IPS DF 6.9 (cell line): ENCODE measurements around the gene SERPIND1.

Source experiments
- DNase-seq: peaks from one replicate; pipeline ENCODE4 v3.0.0-alpha.2; 2013; ENCODE audit warnings: low read depth, low spot score
- H3K27ac ChIP-seq: one replicate; pipeline ENCODE4 v1.5.1; 2013; ENCODE audit warnings: low read length, control low read depth
- H3K27me3 ChIP-seq: 2 replicates; pipeline ENCODE4 v1.6.1; 2013; ENCODE audit warnings: mild to moderate bottlenecking, low read length; ENCODE audit not compliant: control insufficient read depth, insufficient read depth
- H3K36me3 ChIP-seq: 2 replicates; pipeline ENCODE4 v1.6.1; 2013; ENCODE audit warnings: low read length; ENCODE audit not compliant: control insufficient read depth, insufficient read depth
- H3K4me1 ChIP-seq: 2 replicates; pipeline ENCODE4 v1.6.1; 2013; ENCODE audit warnings: low read length; ENCODE audit not compliant: control insufficient read depth, insufficient read depth
- H3K4me3 ChIP-seq: 2 replicates; pipeline ENCODE4 v1.5.1; 2013; ENCODE audit warnings: mild to moderate bottlenecking, low read length
- H3K9me3 ChIP-seq: 2 replicates; pipeline ENCODE4 v1.6.1; 2013; ENCODE audit warnings: low read length, inconsistent platforms; ENCODE audit not compliant: control insufficient read depth, insufficient read depth
- WGBS: extraction: QIAGEN DNeasy Blood & Tissue Kit; methylation state at CpG from one replicate; pipeline ENCODE4 v1.1.7; 2013; ENCODE audit warnings: mixed read lengths, missing lambda C conversion rate; ENCODE audit not compliant: insufficient read length, insufficient coverage; 5-methylcytosine and 5-hydroxymethylcytosine counted together

Gene SERPIND1

DNA sequence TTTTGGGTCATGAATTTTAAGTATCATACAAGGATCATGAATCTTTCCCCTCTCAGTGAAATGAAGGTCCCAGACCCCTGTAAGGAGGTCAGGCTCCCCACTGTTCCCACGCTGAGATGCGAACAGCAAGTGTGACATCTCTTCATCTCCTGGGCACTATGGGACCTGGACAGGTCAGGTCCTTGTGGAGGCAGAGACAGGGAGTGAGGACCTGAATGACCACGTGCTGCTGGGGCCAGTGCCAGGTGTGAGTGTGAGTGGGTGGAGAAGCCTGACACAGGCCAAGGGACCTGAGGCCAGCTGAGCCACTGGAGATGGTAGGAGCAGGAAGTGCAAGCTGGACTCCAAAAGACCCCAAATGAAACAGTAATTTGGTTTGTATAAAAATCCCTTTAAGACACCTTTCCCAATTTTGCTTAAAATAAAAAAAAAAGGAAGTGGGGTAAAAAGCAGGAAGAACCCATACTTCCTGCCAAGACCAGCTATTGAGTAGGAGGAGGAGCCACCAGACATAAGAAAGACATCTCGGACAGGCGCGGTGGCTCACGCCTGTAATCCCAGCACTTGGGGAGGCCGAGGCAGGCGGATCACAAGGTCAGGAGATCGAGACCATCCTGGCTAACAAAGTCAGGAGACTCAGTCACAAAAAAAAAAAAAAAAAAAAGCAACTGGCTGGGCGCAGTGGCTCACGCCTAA lies 35.4 kb upstream of the SERPIND1 start:
- Histone ChIP-seq H3K27me3 (no peaks in the 10 kb centered on the region), H3K36me3 (peaks cover 3% of the 10 kb centered on the region; the same call in 1 of the 2 replicates), H3K4me3 (no peak overlapping the region), H3K9me3 (no peaks in the 10 kb centered on the region; the same call in 1 of the 2 replicates), H3K27ac (no peak overlapping the region), H3K4me1 (no peaks in the 10 kb centered on the region)
- no peak for DNase-seq
- no CpG with 5 or more reads among the region's 12 CpGs for WGBS

GRCh38 chr22:20740222-20740951 lies 33.5 kb upstream of the SERPIND1 start:
- WGBS = no CpG with 5 or more reads among the region's 2 CpGs

GRCh38 chr22:20741008-20741633 lies 32.8 kb upstream of the SERPIND1 start:
- Histone ChIP-seq H3K4me3 (no peak overlapping the region), H3K4me1 (no peaks in the 10 kb centered on the region), H3K27ac (no peak overlapping the region), H3K36me3 (peaks cover 3% of the 10 kb centered on the region; the same call in 1 of the 2 replicates), H3K9me3 (no peaks in the 10 kb centered on the region; the same call in 1 of the 2 replicates), H3K27me3 (no peaks in the 10 kb centered on the region)
- WGBS = no CpG with 5 or more reads among the region's 6 CpGs
- no peak for DNase-seq

More at GRCh38 chr22:20740222-20740951, 33.5 kb upstream of the SERPIND1 start:
- Histone ChIP-seq H3K4me1 (no peaks in the 10 kb centered on the region), H3K4me3 (no peak overlapping the region), H3K36me3 (peaks cover 3% of the 10 kb centered on the region; the same call in 1 of the 2 replicates), H3K27ac (no peak overlapping the region), H3K27me3 (no peaks in the 10 kb centered on the region), H3K9me3 (no peaks in the 10 kb centered on the region; the same call in 1 of the 2 replicates)
- DNase-seq = no peak

- WGBS = no CpG with 5 or more reads among the region's 16 CpGs
- peak; percentile 16 for DNase-seq
- H3K4me3 ChIP-seq = no peak overlapping the region
- H3K36me3 ChIP-seq = peaks cover 4% of the 10 kb centered on the region; the same call in 1 of the 2 replicates
- no peak overlapping the region for H3K27ac ChIP-seq
- H3K27me3 ChIP-seq = no peaks in the 10 kb centered on the region
- H3K9me3 ChIP-seq = no peaks in the 10 kb centered on the region; the same call in 1 of the 2 replicates
- H3K4me1 ChIP-seq = no peaks in the 10 kb centered on the region
Measured at GRCh38 chr22:20741634-20742581, 32.0 kb upstream of the SERPIND1 start.

GRCh38 chr22:20742764-20743163 lies 31.1 kb upstream of the SERPIND1 start:
- no peaks in the 10 kb centered on the region; the same call in 1 of the 2 replicates for H3K9me3 ChIP-seq
- H3K27me3 ChIP-seq = no peaks in the 10 kb centered on the region
- H3K4me1 ChIP-seq = no peaks in the 10 kb centered on the region
- WGBS = no CpG with 5 or more reads among the region's 2 CpGs
- no peak for DNase-seq
- H3K27ac ChIP-seq = no peak overlapping the region
- no peak overlapping the region for H3K4me3 ChIP-seq
- peaks cover 4% of the 10 kb centered on the region; the same call in 1 of the 2 replicates for H3K36me3 ChIP-seq

DNA sequence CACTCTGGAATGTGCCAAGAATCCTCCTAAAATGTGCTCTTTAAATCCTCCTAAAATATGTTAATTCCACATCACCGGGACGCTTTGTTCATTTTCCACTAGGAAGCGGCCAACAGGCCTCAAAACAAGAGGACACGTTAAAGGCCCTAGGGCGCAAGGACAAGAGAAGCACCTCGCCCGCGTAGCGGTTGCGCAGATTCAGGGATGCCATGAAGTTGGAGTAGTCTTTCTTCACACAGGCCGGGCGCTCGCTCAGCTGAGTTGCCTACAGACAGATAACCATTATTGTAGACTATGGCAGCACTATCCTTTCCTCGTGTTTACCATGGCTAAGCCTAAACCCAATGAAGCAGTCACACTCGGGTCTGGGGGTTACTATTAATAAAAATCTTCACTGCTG lies 29.5 kb upstream of the SERPIND1 start:
- WGBS = no CpG with 5 or more reads among the region's 15 CpGs

GRCh38 chr22:20745119-20745518 lies 28.8 kb upstream of the SERPIND1 start:
- 0 out of 2 replicates have a peak, but pooled peaks cover 2% of the 10 kb centered on the region for H3K36me3 ChIP-seq
- no peaks in the 10 kb centered on the region for H3K9me3 ChIP-seq
- no peak overlapping the region for H3K4me3 ChIP-seq
- no peaks in the 10 kb centered on the region for H3K4me1 ChIP-seq
- no peaks in the 10 kb centered on the region for H3K27me3 ChIP-seq
- WGBS = no CpG with 5 or more reads among the region's 3 CpGs
- no peak for DNase-seq
- no peak overlapping the region for H3K27ac ChIP-seq

More for the DNA sequence above, 29.5 kb upstream of the SERPIND1 start:
- DNase-seq = no peak
- no peak overlapping the region for H3K27ac ChIP-seq
- H3K9me3 ChIP-seq = no peaks in the 10 kb centered on the region
- 0 out of 2 replicates have a peak, but pooled peaks cover 2% of the 10 kb centered on the region for H3K36me3 ChIP-seq
- H3K4me3 ChIP-seq = no peak overlapping the region
- H3K4me1 ChIP-seq = no peaks in the 10 kb centered on the region
- no peaks in the 10 kb centered on the region for H3K27me3 ChIP-seq

DNA sequence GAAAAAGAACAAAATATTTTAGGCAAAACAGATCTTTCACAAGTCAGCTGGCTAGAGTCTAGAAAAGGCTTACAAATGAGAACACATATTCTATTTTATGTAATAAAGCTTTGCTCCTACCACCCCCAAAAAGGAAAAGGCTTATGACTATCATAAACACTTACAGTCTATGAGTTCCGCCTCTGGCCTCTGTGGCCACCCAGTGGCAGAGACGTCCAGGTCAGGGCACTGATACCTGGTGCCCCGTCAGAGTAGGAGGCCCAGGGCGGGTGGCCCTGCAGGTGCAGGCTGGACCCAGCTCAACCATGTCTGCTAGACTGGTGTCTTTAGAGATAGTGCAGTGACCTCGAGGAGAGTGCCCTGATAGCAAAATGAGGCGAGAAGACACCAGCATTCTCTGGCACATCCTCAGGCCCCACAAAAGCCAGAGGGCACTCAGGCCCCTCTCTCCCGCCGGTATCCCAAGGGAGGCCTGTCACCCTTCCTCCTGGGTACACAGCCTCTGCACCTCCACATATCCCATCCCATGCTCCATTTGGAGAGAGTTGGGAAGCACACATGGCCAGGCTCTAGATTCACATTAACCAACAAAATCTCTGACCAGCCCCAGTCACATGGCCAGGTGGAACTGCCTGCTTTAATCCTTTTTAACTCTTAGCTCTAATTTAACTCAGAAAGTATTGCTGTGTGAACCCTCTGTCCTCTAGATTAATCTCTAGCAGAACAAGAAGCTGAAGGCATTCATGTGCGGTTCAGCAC lies 27.3 kb upstream of the SERPIND1 start:
- DNase-seq = no peak
- no peaks in the 10 kb centered on the region for H3K4me1 ChIP-seq
- no peaks in the 10 kb centered on the region for H3K9me3 ChIP-seq
- no peak overlapping the region for H3K27ac ChIP-seq
- WGBS = no CpG with 5 or more reads among the region's 9 CpGs
- no peak overlapping the region for H3K4me3 ChIP-seq
- 0 out of 2 replicates have a peak, but pooled peaks cover 2% of the 10 kb centered on the region for H3K36me3 ChIP-seq
- no peaks in the 10 kb centered on the region for H3K27me3 ChIP-seq

DNA sequence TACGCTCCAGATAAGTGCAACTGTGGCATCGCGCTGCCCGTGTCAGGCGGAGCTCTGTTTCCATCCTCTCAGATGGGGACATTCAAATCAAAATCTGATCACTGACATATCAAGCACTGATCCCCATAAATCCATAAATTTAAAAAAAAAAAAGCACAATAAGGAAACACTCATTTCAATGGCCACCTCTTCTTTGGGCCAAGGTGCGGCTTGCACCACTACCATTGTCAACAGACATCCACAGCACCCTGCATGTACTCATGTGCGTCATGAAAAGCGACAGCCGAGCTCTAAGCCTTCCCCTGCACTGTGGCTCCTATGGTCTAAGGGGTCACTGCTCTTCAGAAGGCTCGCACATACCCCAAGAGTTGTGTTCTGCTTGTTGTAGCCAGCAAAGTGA lies 26.7 kb upstream of the SERPIND1 start:
- 0 out of 2 replicates have a peak, but pooled peaks cover 2% of the 10 kb centered on the region for H3K36me3 ChIP-seq
- no peak for DNase-seq
- no peaks in the 10 kb centered on the region for H3K9me3 ChIP-seq
- no CpG with 5 or more reads among the region's 10 CpGs for WGBS
- H3K27me3 ChIP-seq = no peaks in the 10 kb centered on the region
- no peak overlapping the region for H3K27ac ChIP-seq
- H3K4me1 ChIP-seq = no peaks in the 10 kb centered on the region
- no peak overlapping the region for H3K4me3 ChIP-seq
